Activated CD8-positive, alpha-beta memory T cell treated with anti-CD3 and anti-CD28 coated beads for 4 hours (primary cell): ENCODE data around the gene ALPP.
"Not testable (repeated sequence)": the region's sequence is repeated elsewhere in the genome, so short reads cannot be mapped to it uniquely, and the experiment has no call there.

Experiments used
- DNase-seq, 2 donors: peaks; one replicate each; pipeline ENCODE4 v3.0.0-alpha.2; 2020; ENCODE audit warnings: low read depth in 2 of 2

Gene ALPP

DNA sequence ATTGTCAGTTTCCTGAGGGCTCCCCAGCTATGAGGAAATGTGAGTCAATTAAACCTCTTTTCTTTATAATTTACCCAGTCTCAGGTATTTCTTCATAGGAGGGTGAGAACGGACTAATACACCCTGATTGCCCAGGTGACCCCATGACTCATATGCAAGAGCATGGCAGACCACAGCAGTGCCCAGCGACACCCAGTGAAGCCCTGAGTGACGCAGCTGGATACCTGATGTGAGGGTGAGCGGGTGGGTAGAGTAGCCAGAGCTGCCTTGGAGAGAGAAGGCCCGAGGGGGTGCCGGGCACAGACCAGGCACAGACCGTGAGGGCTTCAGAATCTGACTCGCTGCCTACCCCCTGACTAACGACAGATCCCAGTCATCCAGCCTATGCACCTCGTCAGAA is 43.5 kb downstream of the ALPP start:
- no peak for DNase-seq

DNA sequence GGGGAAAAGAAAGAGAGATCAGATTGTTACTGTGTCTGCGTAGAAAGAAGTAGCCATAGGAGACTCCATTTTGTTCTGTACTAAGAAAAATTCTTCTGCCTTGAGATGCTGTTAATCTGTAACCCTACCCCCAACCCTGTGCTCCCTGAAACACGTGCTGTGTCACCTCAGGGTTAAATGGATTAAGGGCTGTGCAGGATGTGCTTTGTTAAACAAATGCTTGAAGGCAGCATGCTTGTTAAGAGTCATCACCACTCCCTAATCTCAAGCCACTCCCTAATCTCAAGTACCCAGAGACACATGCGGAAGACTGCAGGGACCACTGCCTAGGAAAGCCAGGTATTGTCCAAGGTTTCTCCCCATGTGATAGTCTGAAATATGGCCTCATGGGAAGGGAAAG is 44.4 kb downstream of the ALPP start:
- DNase-seq, result not testable (repeated sequence)

DNA sequence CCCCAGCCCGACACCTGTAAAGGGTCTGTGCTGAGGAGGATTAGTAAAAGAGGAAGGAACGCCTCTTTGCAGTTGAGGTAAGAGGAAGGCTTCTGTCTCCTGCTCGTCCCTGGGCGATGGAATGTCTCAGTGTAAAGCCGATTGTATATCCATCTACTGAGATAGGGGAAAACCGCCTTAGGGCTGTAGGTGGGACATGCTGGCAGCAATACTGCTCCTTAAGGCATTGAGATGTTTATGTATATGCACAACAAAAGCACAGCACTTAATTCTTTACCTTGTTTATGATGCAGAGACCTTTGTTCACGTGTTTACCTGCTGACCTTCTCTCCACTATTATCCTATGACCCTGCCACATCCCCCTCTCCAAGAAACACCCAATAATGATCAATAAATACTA is 44.9 kb downstream of the ALPP start:
- not testable (repeated sequence) for DNase-seq

DNA sequence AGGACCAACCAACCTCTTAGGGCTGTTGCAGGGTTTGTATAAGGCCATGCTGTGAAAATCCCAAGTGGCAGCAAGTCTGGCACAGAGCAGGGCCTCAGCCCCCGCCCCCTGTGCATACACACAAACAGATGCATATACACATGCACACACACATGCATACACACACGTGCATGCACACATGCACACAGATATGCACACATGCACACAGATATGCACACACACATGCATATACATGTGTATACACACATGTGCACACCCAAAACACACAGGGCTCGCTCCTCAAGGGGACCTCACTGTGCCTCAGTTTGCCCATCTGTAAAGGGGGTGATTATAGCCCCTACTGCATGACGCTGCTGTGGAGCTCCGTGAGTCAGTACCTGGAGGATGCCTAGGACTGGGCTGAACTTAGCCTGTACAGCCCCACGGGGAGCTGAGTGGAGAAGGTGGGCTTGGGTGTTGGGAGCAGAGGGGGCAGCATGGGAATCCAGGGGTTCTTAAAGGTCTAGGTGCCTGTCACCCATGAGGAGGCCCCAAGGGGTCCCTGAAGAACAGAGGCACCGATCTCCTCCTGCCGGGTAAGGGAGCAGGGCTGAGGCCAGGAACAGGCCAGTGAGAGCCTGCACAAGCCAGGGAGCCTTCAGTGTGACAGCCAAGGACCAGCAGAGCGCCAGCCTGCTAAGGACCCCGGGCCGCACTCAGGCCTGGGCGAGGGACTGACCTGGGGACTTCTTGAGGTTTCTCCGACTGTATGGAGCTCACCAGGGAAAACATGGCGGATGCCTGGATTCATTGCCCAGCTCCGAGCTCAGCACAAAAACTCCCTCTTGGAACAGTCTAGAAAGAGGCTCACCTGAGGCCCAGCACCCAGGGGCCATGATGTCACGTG is 53.4 kb downstream of the ALPP start:
- DNase-seq, result no peak
